ENCODE data around the gene PDIA2. TPM values are rescaled to one million over a fixed set of nuclear protein-coding genes. Genes with fewer than 3 reads are reported as not detected.
A peak's percentile ranks its signal among the peaks of the same experiment; 100 is the strongest.

Gene PDIA2
- polyA plus RNA-seq (2013): 0.21 TPM

DNA sequence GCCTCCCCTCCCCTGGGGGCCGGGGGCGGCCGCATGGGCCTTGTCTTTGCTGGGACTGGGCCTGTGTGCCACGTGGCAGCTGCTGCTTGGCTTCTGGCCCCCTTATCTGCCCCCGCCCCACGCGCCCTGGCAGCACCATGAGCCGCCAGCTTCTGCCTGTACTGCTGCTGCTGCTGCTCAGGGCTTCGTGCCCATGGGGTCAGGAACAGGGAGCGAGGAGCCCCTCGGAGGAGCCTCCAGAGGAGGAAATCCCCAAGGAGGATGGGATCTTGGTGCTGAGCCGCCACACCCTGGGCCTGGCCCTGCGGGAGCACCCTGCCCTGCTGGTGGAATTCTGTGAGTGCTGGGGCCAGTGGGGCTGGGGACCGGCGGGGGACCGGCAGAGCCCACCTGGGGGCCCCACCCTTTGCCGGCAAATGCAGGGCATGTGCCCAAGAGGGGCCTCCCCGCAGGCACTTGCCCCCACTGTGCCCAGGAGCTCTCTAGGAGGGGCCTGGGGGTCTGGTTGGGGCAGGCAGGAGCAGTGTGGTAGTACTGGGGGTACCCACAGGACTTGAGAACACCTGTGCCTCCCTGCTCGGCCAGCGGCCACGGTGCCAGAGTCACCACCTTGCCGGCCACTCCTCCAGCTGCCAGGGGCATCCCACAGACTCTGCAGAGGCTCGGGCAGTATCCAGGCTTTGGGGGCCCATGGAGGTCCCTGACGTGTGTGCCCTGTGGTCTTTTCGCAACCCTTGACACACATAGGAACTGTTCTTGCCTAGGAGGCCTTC lies at the start of gene PDIA2:
Gene PDIA2 (plus strand): TSS at position 132 of the 773 bp plus-strand sequence. CDS start 6 bp downstream, at position 138.
- Histone ChIP-seq H3K9me3 (ENCODE audit: control extremely low read depth in 1 of 5, control insufficient read depth in 4 of 5, insufficient read depth in 2 of 5, low read depth in 1 of 5, low read length in 4 of 5) (peaks cover 0 to 3% (median 0%) of the 10 kb centered on the region in 5 experiments), H3K4me3 (ENCODE audit: control insufficient read depth in 1 of 7, extremely low read depth in 1 of 7, insufficient read depth in 4 of 7, low read depth in 2 of 7, low read length in 6 of 7) (no peak within 1 kb of the TSS), H3K36me3 (ENCODE audit: control insufficient read depth in 4 of 4, insufficient read depth in 4 of 4, low read length in 3 of 4) (peaks cover 0 to 20% (median 17%) of the 10 kb centered on the region in 4 experiments), H3K27me3 (replicated peaks in 2 of 5; ENCODE audit: control insufficient read depth in 4 of 5, insufficient read depth in 5 of 5, low read length in 4 of 5) (peaks cover 0 to 26% (median 0%) of the 10 kb centered on the region in 5 experiments), H3K4me1 (ENCODE audit: control extremely low read depth in 1 of 4, control insufficient read depth in 4 of 4, insufficient read depth in 4 of 4, low read length in 3 of 4) (peaks cover 0 to 25% (median 16%) of the 10 kb centered on the region in 4 experiments), H3K27ac (ENCODE audit: insufficient read depth in 1 of 2, low read depth in 1 of 2, low read length in 2 of 2, poor library complexity in 1 of 2, severe bottlenecking in 2 of 2) (no peak within 1 kb of the TSS)
- WGBS (ENCODE audit: insufficient coverage): 84% methylated on average over 16 of the region's 25 CpGs
- ChIA-PET POLR2A (interaction anchor here (0.5 kb wide), 1 partner anchor 9 kb away, joined by 4 read pairs; no protein-coding TSS in a partner anchor), CTCF (no interaction called here)
- peak in 2 of 3 donors; percentile 45 to 60 for DNase-seq

- no peaks in the 10 kb centered on the region for H3K9me3 ChIP-seq (ENCODE audit: control extremely low read depth in 1 of 5, control insufficient read depth in 4 of 5, insufficient read depth in 2 of 5, low read depth in 1 of 5, low read length in 4 of 5)
- WGBS (ENCODE audit: insufficient coverage): under 1% methylated on average over 65 of the region's 85 CpGs
- DNase-seq: peak; percentile 94 to 97 (median 96)
- CTCF ChIA-PET: interaction anchor here (0.6 to 3.0 kb wide), 11 partner anchors 10 to 146 kb away, joined by 3 to 16 read pairs (median 5); no protein-coding TSS in a partner anchor
- peak within 1 kb of the TSS; percentile 68 to 99 (median 90) for H3K4me3 ChIP-seq (ENCODE audit: control insufficient read depth in 1 of 7, extremely low read depth in 1 of 7, insufficient read depth in 4 of 7, low read depth in 2 of 7, low read length in 6 of 7)
- H3K36me3 ChIP-seq (ENCODE audit: control insufficient read depth in 4 of 4, insufficient read depth in 4 of 4, low read length in 3 of 4): no peaks in the 10 kb centered on the region
- H3K4me1 ChIP-seq (ENCODE audit: control extremely low read depth in 1 of 4, control insufficient read depth in 4 of 4, insufficient read depth in 4 of 4, low read length in 3 of 4): peaks cover 0 to 14% (median 8%) of the 10 kb centered on the region in 4 experiments
- H3K27me3 ChIP-seq (replicated peaks in 2 of 5; ENCODE audit: control insufficient read depth in 4 of 5, insufficient read depth in 5 of 5, low read length in 4 of 5): no peaks in the 10 kb centered on the region
- peak within 1 kb of the TSS; percentile 93 to 94 for H3K27ac ChIP-seq (ENCODE audit: insufficient read depth in 1 of 2, low read depth in 1 of 2, low read length in 2 of 2, poor library complexity in 1 of 2, severe bottlenecking in 2 of 2)
- POLR2A ChIA-PET: interaction anchor here (0.6 to 1.5 kb wide), 7 partner anchors 9 to 90 kb away, joined by 3 to 4 read pairs (median 3); no protein-coding TSS in a partner anchor
Observed at GRCh38 chr16:234468-235305, 48.3 kb upstream of the PDIA2 start, which contains the start of gene FAM234A. TSS of gene FAM234A (plus strand) at chr16:234821. CDS start at chr16:254414, 19,593 bp downstream.

DNA sequence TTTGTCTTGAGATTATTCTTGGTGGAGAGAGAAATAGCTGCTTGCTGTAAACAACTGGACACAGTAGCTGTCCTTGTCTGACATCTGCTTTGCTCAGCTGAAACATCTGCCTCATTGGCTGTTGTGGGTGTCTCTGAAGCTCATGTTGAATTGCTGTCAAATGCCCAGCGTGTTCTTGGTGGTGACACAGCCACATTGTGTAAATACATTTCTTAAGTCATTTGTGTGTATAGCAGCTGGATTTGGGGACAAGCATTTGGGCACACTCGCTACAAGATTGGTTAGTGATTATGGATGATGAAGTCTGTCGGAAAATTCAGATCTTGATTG lies 43.1 kb upstream of the PDIA2 start:
- ChIA-PET POLR2A (interaction anchor here (0.6 kb wide), 1 partner anchor 44 kb away, joined by 6 read pairs; no protein-coding TSS in a partner anchor), CTCF (interaction anchor here (1.3 to 3.6 kb wide), 4 partner anchors 12 to 122 kb away, joined by 3 to 12 read pairs (median 6); no protein-coding TSS in a partner anchor)
- Histone ChIP-seq H3K27me3 (replicated peaks in 2 of 5; ENCODE audit: control insufficient read depth in 4 of 5, insufficient read depth in 5 of 5, low read length in 4 of 5) (no peaks in the 10 kb centered on the region), H3K27ac (ENCODE audit: insufficient read depth in 1 of 2, low read depth in 1 of 2, low read length in 2 of 2, poor library complexity in 1 of 2, severe bottlenecking in 2 of 2) (no peak overlapping the region), H3K4me1 (ENCODE audit: control extremely low read depth in 1 of 4, control insufficient read depth in 4 of 4, insufficient read depth in 4 of 4, low read length in 3 of 4) (peaks cover 2 to 15% (median 12%) of the 10 kb centered on the region in 4 experiments), H3K9me3 (ENCODE audit: control extremely low read depth in 1 of 5, control insufficient read depth in 4 of 5, insufficient read depth in 2 of 5, low read depth in 1 of 5, low read length in 4 of 5) (no peaks in the 10 kb centered on the region), H3K36me3 (ENCODE audit: control insufficient read depth in 4 of 4, insufficient read depth in 4 of 4, low read length in 3 of 4) (peaks cover 0 to 2% (median 0%) of the 10 kb centered on the region in 4 experiments), H3K4me3 (ENCODE audit: control insufficient read depth in 1 of 7, extremely low read depth in 1 of 7, insufficient read depth in 4 of 7, low read depth in 2 of 7, low read length in 6 of 7) (no peak overlapping the region)
- WGBS (ENCODE audit: insufficient coverage): 95% methylated on average over 3 of the region's 3 CpGs
- no peak for DNase-seq

DNA sequence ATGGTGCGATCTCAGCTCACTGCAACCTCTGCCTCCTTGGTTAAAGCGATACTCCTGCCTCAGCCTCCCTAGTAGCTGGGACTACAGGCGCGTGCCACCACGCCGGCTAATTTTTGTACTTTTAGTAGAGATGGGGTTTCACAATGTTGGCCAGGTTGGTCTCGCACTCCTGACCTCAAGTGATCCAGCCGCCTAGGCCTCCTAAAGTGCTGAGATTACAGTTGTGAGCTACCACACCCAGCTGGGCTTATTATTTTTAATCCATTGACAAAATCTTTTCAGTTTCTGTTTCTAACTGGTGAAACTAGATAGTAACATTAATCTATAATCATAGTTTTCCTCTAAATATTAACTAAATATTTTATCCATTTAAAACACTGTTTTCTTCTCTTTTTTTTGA lies 42.4 kb upstream of the PDIA2 start:
- no peaks in the 10 kb centered on the region for H3K27me3 ChIP-seq (replicated peaks in 2 of 5; ENCODE audit: control insufficient read depth in 4 of 5, insufficient read depth in 5 of 5, low read length in 4 of 5)
- H3K36me3 ChIP-seq (ENCODE audit: control insufficient read depth in 4 of 4, insufficient read depth in 4 of 4, low read length in 3 of 4): peaks cover 0 to 2% (median 0%) of the 10 kb centered on the region in 4 experiments
- POLR2A ChIA-PET: interaction anchor here (0.6 kb wide), 1 partner anchor 44 kb away, joined by 6 read pairs; no protein-coding TSS in a partner anchor
- peaks cover 2 to 14% (median 11%) of the 10 kb centered on the region in 4 experiments for H3K4me1 ChIP-seq (ENCODE audit: control extremely low read depth in 1 of 4, control insufficient read depth in 4 of 4, insufficient read depth in 4 of 4, low read length in 3 of 4)
- no peak overlapping the region for H3K4me3 ChIP-seq (ENCODE audit: control insufficient read depth in 1 of 7, extremely low read depth in 1 of 7, insufficient read depth in 4 of 7, low read depth in 2 of 7, low read length in 6 of 7)
- H3K27ac ChIP-seq (ENCODE audit: insufficient read depth in 1 of 2, low read depth in 1 of 2, low read length in 2 of 2, poor library complexity in 1 of 2, severe bottlenecking in 2 of 2): no peak overlapping the region
- CTCF ChIA-PET: interaction anchor here (0.7 to 3.6 kb wide), 6 partner anchors 13 to 122 kb away, joined by 3 to 12 read pairs (median 4); no protein-coding TSS in a partner anchor
- no peak for DNase-seq
- H3K9me3 ChIP-seq (ENCODE audit: control extremely low read depth in 1 of 5, control insufficient read depth in 4 of 5, insufficient read depth in 2 of 5, low read depth in 1 of 5, low read length in 4 of 5): no peaks in the 10 kb centered on the region
- 98% methylated on average over 6 of the region's 8 CpGs for WGBS (ENCODE audit: insufficient coverage)

DNA sequence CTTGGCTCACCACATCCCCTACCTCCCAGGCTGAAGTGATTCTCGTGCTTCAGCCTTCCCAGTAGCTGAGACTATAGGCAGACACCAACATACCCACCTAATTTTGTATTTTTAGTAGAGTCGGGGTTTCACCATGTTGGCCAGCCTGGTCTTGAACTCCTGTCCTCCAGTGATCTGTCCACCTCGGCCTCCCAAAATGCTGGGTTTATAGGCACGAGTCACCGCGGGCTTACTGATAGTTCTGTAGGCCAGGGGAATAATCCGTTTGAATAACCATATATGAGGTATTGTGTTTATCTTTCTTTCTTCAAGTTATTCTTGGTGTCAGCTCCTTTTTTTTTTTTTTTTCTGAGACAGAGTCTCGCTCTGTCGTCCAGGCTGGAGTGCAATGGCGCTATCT lies 40.7 kb upstream of the PDIA2 start:
- Histone ChIP-seq H3K27me3 (replicated peaks in 2 of 5; ENCODE audit: control insufficient read depth in 4 of 5, insufficient read depth in 5 of 5, low read length in 4 of 5) (no peaks in the 10 kb centered on the region), H3K36me3 (ENCODE audit: control insufficient read depth in 4 of 4, insufficient read depth in 4 of 4, low read length in 3 of 4) (peaks cover 0 to 2% (median 0%) of the 10 kb centered on the region in 4 experiments), H3K27ac (ENCODE audit: insufficient read depth in 1 of 2, low read depth in 1 of 2, low read length in 2 of 2, poor library complexity in 1 of 2, severe bottlenecking in 2 of 2) (peak overlapping the region in 1 of 2 experiments; percentile 32), H3K4me1 (ENCODE audit: control extremely low read depth in 1 of 4, control insufficient read depth in 4 of 4, insufficient read depth in 4 of 4, low read length in 3 of 4) (peaks cover 2 to 12% (median 9%) of the 10 kb centered on the region in 4 experiments), H3K4me3 (ENCODE audit: control insufficient read depth in 1 of 7, extremely low read depth in 1 of 7, insufficient read depth in 4 of 7, low read depth in 2 of 7, low read length in 6 of 7) (peak overlapping the region in 3 of 7 experiments; percentile 33 to 63 (median 39)), H3K9me3 (ENCODE audit: control extremely low read depth in 1 of 5, control insufficient read depth in 4 of 5, insufficient read depth in 2 of 5, low read depth in 1 of 5, low read length in 4 of 5) (no peaks in the 10 kb centered on the region)
- ChIA-PET CTCF (interaction anchor here (1.0 to 3.6 kb wide), 3 partner anchors 11 to 120 kb away, joined by 3 to 12 read pairs (median 4); no protein-coding TSS in a partner anchor), POLR2A (interaction anchor here (0.7 kb wide), 1 partner anchor 54 kb away, joined by 3 read pairs; no protein-coding TSS in a partner anchor)
- DNase-seq: peak in 1 of 3 donors; percentile 22
- WGBS (ENCODE audit: insufficient coverage): 90% methylated on average over 2 of the region's 10 CpGs

- CTCF ChIA-PET: interaction anchor here (0.7 kb wide), 1 partner anchor 12 kb away, joined by 3 read pairs; no protein-coding TSS in a partner anchor
- DNase-seq: no peak
Observed at GRCh38 chr16:243348-243747, 39.6 kb upstream of the PDIA2 start.

More at GRCh38 chr16:243348-243747, 39.6 kb upstream of the PDIA2 start:
- no peak overlapping the region for H3K27ac ChIP-seq (ENCODE audit: insufficient read depth in 1 of 2, low read depth in 1 of 2, low read length in 2 of 2, poor library complexity in 1 of 2, severe bottlenecking in 2 of 2)
- WGBS (ENCODE audit: insufficient coverage): 77% methylated on average over 4 of the region's 4 CpGs
- no peaks in the 10 kb centered on the region for H3K9me3 ChIP-seq (ENCODE audit: control extremely low read depth in 1 of 5, control insufficient read depth in 4 of 5, insufficient read depth in 2 of 5, low read depth in 1 of 5, low read length in 4 of 5)
- no peak overlapping the region for H3K4me3 ChIP-seq (ENCODE audit: control insufficient read depth in 1 of 7, extremely low read depth in 1 of 7, insufficient read depth in 4 of 7, low read depth in 2 of 7, low read length in 6 of 7)
- peaks cover 2 to 12% (median 9%) of the 10 kb centered on the region in 4 experiments for H3K4me1 ChIP-seq (ENCODE audit: control extremely low read depth in 1 of 4, control insufficient read depth in 4 of 4, insufficient read depth in 4 of 4, low read length in 3 of 4)
- POLR2A ChIA-PET: interaction anchor here (1.4 kb wide), 1 partner anchor 8 kb away, joined by 4 read pairs; no protein-coding TSS in a partner anchor
- no peaks in the 10 kb centered on the region for H3K27me3 ChIP-seq (replicated peaks in 2 of 5; ENCODE audit: control insufficient read depth in 4 of 5, insufficient read depth in 5 of 5, low read length in 4 of 5)
- peaks cover 0 to 2% (median 0%) of the 10 kb centered on the region in 4 experiments for H3K36me3 ChIP-seq (ENCODE audit: control insufficient read depth in 4 of 4, insufficient read depth in 4 of 4, low read length in 3 of 4)

Data from common myeloid progenitor, CD34-positive (primary cell).